Subcutaneous abdominal adipose tissue (tissue), 5 donors: ENCODE measurements around the gene VMO1.
"Not testable (repeated sequence)": the region's sequence is repeated elsewhere in the genome, so short reads cannot be mapped to it uniquely, and the experiment has no call there.

Source experiments
- H3K27ac ChIP-seq: one replicate; pipeline ENCODE4 v1.7.0; 2013; ENCODE audit warnings: low read depth, mild to moderate bottlenecking, inconsistent platforms, low read length, moderate library complexity
- H3K27me3 ChIP-seq, 5 donors: one replicate each; pipeline ENCODE4 v1.7.0; 2013; ENCODE audit warnings: low read length in 5 of 5, inconsistent platforms in 1 of 5; ENCODE audit not compliant: control insufficient read depth in 5 of 5, insufficient read depth in 4 of 5
- H3K36me3 ChIP-seq, 5 donors: one replicate each; pipeline ENCODE4 v1.7.0; 2013; ENCODE audit warnings: low read length in 5 of 5; ENCODE audit not compliant: control insufficient read depth in 5 of 5, insufficient read depth in 5 of 5
- H3K4me1 ChIP-seq, 5 donors: one replicate each; pipeline ENCODE4 v1.7.0; 2013; ENCODE audit warnings: low read length in 5 of 5, mild to moderate bottlenecking in 3 of 5, moderate library complexity in 1 of 5; ENCODE audit not compliant: control insufficient read depth in 5 of 5, insufficient read depth in 5 of 5
- H3K4me3 ChIP-seq, 5 donors: one replicate each; pipeline ENCODE4 v1.7.0; 2013; ENCODE audit warnings: low read length in 5 of 5, low read depth in 1 of 5
- H3K9ac ChIP-seq, 5 donors: one replicate each; pipeline ENCODE4 v1.7.0; 2013; ENCODE audit warnings: low read length in 5 of 5, mild to moderate bottlenecking in 4 of 5, moderate library complexity in 3 of 5
- H3K9me3 ChIP-seq, 5 donors: one replicate each; pipeline ENCODE4 v1.7.0; 2013; ENCODE audit warnings: low read length in 5 of 5; ENCODE audit not compliant: control insufficient read depth in 5 of 5
- donor health status: healthy.
- donor health status: healthy.
- donor health status: healthy.
- donor health status: healthy.
- donor health status: healthy.

The VMO1 gene

GRCh38 chr17:4786106-4786511 lies at the start of gene VMO1:
VMO1 (minus strand) TSS chr17:4786364; CDS start chr17:4786352, 12 bp downstream.
- peaks cover 7 to 59% (median 48%) of the 10 kb centered on the region in 5 donors for H3K4me1 ChIP-seq
- no peaks in the 10 kb centered on the region for H3K9me3 ChIP-seq
- peak within 1 kb of the TSS; percentile 22 to 58 (median 51) for H3K4me3 ChIP-seq
- H3K27ac ChIP-seq = no peak within 1 kb of the TSS
- peaks cover 19 to 30% (median 21%) of the 10 kb centered on the region in 5 donors for H3K27me3 ChIP-seq
- H3K9ac ChIP-seq = peak within 1 kb of the TSS in 3 of 5 donors; percentile 32 to 53 (median 46)
- no peaks in the 10 kb centered on the region for H3K36me3 ChIP-seq

- peak overlapping the region; percentile 60 for H3K27ac ChIP-seq
- peaks cover 7 to 48% (median 39%) of the 10 kb centered on the region in 5 donors for H3K4me1 ChIP-seq
- no peaks in the 10 kb centered on the region for H3K27me3 ChIP-seq
- H3K9me3 ChIP-seq = no peaks in the 10 kb centered on the region
- H3K36me3 ChIP-seq = peaks cover 0 to 3% (median 0%) of the 10 kb centered on the region in 5 donors
- peak overlapping the region in 4 of 5 donors; percentile 71 to 93 (median 86) for H3K4me3 ChIP-seq
- peak overlapping the region in 2 of 5 donors; percentile 73 to 76 for H3K9ac ChIP-seq
Measured at GRCh38 chr17:4834681-4835020, 48.5 kb upstream of the VMO1 start.

- H3K36me3 ChIP-seq = peaks cover 0 to 3% (median 0%) of the 10 kb centered on the region in 5 donors
- H3K9ac ChIP-seq = peak overlapping the region in 4 of 5 donors; percentile 70 to 84 (median 74)
- peaks cover 7 to 48% (median 39%) of the 10 kb centered on the region in 5 donors for H3K4me1 ChIP-seq
- H3K27me3 ChIP-seq = no peaks in the 10 kb centered on the region
- no peaks in the 10 kb centered on the region for H3K9me3 ChIP-seq
- H3K4me3 ChIP-seq = peak overlapping the region; percentile 71 to 93 (median 84)
- peak overlapping the region; percentile 60 for H3K27ac ChIP-seq
Measured at GRCh38 chr17:4833941-4834680, 47.9 kb upstream of the VMO1 start.

GRCh38 chr17:4833178-4833940 lies 47.2 kb upstream of the VMO1 start, which contains the start of gene MINK1:
MINK1 (plus strand) TSS chr17:4833340; CDS start chr17:4833584, 244 bp downstream.
- H3K36me3 ChIP-seq = peaks cover 0 to 3% (median 0%) of the 10 kb centered on the region in 5 donors
- no peaks in the 10 kb centered on the region for H3K9me3 ChIP-seq
- peaks cover 7 to 44% (median 37%) of the 10 kb centered on the region in 5 donors for H3K4me1 ChIP-seq
- no peaks in the 10 kb centered on the region for H3K27me3 ChIP-seq
- peak within 1 kb of the TSS; percentile 60 for H3K27ac ChIP-seq
- peak within 1 kb of the TSS in 4 of 5 donors; percentile 70 to 84 (median 74) for H3K9ac ChIP-seq
- peak within 1 kb of the TSS; percentile 71 to 93 (median 84) for H3K4me3 ChIP-seq

GRCh38 chr17:4832829-4833177 lies 46.6 kb upstream of the VMO1 start:
- not testable (repeated sequence) for H3K9me3 ChIP-seq, H3K27me3 ChIP-seq, H3K36me3 ChIP-seq
- peak overlapping the region; percentile 60 for H3K27ac ChIP-seq
- H3K4me3 ChIP-seq = peak overlapping the region; percentile 71 to 93 (median 79)
- peak overlapping the region in 3 of 5 donors; percentile 55 to 74 (median 70) for H3K9ac ChIP-seq
- H3K4me1 ChIP-seq = peaks cover 7 to 38% (median 31%) of the 10 kb centered on the region in 5 donors

- Histone ChIP-seq H3K4me3 (no peak overlapping the region), H3K27me3 (no peaks in the 10 kb centered on the region), H3K4me1 (peaks cover 0 to 1% (median 0%) of the 10 kb centered on the region in 5 donors), H3K9me3 (no peaks in the 10 kb centered on the region), H3K9ac (no peak overlapping the region), H3K36me3 (peaks cover 0 to 15% (median 13%) of the 10 kb centered on the region in 5 donors), H3K27ac (no peak overlapping the region)
Measured at GRCh38 chr17:4827399-4827798, 41.2 kb upstream of the VMO1 start.

- Histone ChIP-seq H3K36me3 (peaks cover 0 to 38% (median 23%) of the 10 kb centered on the region in 5 donors), H3K4me1 (no peaks in the 10 kb centered on the region), H3K27me3 (no peaks in the 10 kb centered on the region), H3K4me3 (no peak overlapping the region), H3K9ac (no peak overlapping the region), H3K27ac (no peak overlapping the region), H3K9me3 (no peaks in the 10 kb centered on the region)
Measured at GRCh38 chr17:4823373-4824089, 37.4 kb upstream of the VMO1 start.

- Histone ChIP-seq H3K4me3 (no peak overlapping the region), H3K27me3 (no peaks in the 10 kb centered on the region), H3K9me3 (no peaks in the 10 kb centered on the region), H3K27ac (no peak overlapping the region), H3K36me3 (peaks cover 0 to 45% (median 30%) of the 10 kb centered on the region in 5 donors), H3K4me1 (no peaks in the 10 kb centered on the region), H3K9ac (no peak overlapping the region)
Measured at GRCh38 chr17:4822835-4823234, 36.7 kb upstream of the VMO1 start.

- no peak overlapping the region for H3K27ac ChIP-seq
- H3K4me3 ChIP-seq = no peak overlapping the region
- no peaks in the 10 kb centered on the region for H3K9me3 ChIP-seq
- H3K4me1 ChIP-seq = no peaks in the 10 kb centered on the region
- no peak overlapping the region for H3K9ac ChIP-seq
- H3K27me3 ChIP-seq = no peaks in the 10 kb centered on the region
- peaks cover 0 to 73% (median 54%) of the 10 kb centered on the region in 5 donors for H3K36me3 ChIP-seq
Measured at GRCh38 chr17:4818276-4818675, 32.1 kb upstream of the VMO1 start.
